ENCODE data around the gene EPS15.

DNA sequence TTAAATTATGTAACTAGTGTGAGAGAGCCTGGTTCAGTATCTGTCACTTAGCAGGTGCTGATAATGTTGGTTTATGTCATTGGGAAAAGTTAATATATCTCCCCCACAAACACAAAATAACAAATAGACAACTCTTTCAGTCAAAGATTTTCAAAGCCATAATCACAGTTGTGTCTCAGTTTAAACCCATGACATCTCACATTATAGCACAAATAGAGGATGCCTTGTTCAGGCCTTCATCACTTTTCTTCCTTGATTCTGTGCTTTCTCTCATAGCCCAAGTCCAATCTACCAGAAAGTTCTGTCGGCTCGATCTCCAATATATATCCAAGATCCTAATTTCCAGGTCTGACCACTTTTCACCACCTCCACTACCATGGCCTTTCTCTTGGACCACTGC is 6.2 kb upstream of the EPS15 start:
- TF ChIP-seq, protein P1, sequence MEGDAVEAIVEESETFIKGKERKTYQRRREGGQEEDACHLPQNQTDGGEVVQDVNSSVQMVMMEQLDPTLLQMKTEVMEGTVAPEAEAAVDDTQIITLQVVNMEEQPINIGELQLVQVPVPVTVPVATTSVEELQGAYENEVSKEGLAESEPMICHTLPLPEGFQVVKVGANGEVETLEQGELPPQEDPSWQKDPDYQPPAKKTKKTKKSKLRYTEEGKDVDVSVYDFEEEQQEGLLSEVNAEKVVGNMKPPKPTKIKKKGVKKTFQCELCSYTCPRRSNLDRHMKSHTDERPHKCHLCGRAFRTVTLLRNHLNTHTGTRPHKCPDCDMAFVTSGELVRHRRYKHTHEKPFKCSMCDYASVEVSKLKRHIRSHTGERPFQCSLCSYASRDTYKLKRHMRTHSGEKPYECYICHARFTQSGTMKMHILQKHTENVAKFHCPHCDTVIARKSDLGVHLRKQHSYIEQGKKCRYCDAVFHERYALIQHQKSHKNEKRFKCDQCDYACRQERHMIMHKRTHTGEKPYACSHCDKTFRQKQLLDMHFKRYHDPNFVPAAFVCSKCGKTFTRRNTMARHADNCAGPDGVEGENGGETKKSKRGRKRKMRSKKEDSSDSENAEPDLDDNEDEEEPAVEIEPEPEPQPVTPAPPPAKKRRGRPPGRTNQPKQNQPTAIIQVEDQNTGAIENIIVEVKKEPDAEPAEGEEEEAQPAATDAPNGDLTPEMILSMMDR (conservative IDR thresholded peaks at IDR 0.05; ENCODE audit: low read length): no peak
- TF ChIP-seq EZH2phosphoT487 (IDR thresholded peaks at IDR 0.05; ENCODE audit: borderline replicate concordance): no peak

Measured in Loucy (cell line).